Smooth muscle cell (in vitro differentiated cells): ENCODE data around the gene OR5AU1. TPM values are rescaled to one million over a fixed set of nuclear protein-coding genes. Genes with fewer than 3 reads are reported as not detected.

ENCODE experiments used
- DNase-seq: peaks from one replicate; lab custom pipeline; 2025; ENCODE audit not compliant: unreplicated experiment; lab: John Stamatoyannopoulos, UW
- H2AFZ ChIP-seq: fragments of 200-600 bp; sonication (generic); 2 replicates; pipeline ENCODE4 v1.6.0; 2016; ENCODE audit warnings: antibody characterized with exemption, low read depth, mild to moderate bottlenecking
- H3F3A ChIP-seq: fragments of 200-600 bp; sonication (generic); 2 replicates; pipeline ENCODE4 v1.6.0; 2017; ENCODE audit warnings: antibody characterized with exemption, low read depth
- H3K27ac ChIP-seq: fragments of 200-600 bp; sonication (generic); 2 replicates; pipeline ENCODE4 v1.5.1; 2016; ENCODE audit warnings: low read depth, mild to moderate bottlenecking
- H3K27me3 ChIP-seq: fragments of 200-600 bp; sonication (generic); 2 replicates; pipeline ENCODE4 v1.6.1; 2016; ENCODE audit warnings: low read depth, mild to moderate bottlenecking
- H3K36me3 ChIP-seq: fragments of 200-600 bp; sonication (generic); 2 replicates; pipeline ENCODE4 v1.5.1; 2016; ENCODE audit warnings: low read depth
- H3K4me1 ChIP-seq: fragments of 200-600 bp; sonication (generic); 2 replicates; pipeline ENCODE4 v1.5.1; 2016; ENCODE audit warnings: low read depth
- H3K4me2 ChIP-seq: fragments of 200-600 bp; sonication (generic); 2 replicates; pipeline ENCODE4 v1.6.0; 2016; ENCODE audit warnings: mild to moderate bottlenecking
- H3K4me3 ChIP-seq: fragments of 200-600 bp; sonication (generic); 2 replicates; pipeline ENCODE4 v1.5.1; 2016; ENCODE audit warnings: mild to moderate bottlenecking
- H3K79me2 ChIP-seq: fragments of 200-600 bp; sonication (generic); 2 replicates; pipeline ENCODE4 v1.6.0; 2016; ENCODE audit warnings: low read depth, mild to moderate bottlenecking
- H3K9ac ChIP-seq: fragments of 200-600 bp; sonication (generic); 2 replicates; pipeline ENCODE4 v1.6.0; 2016; ENCODE audit warnings: low read depth
- H3K9me3 ChIP-seq: fragments of 200-600 bp; sonication (generic); replicated peaks from 2 replicates; pipeline ENCODE4 v1.5.1; 2016; ENCODE audit warnings: low read depth
- H4K20me1 ChIP-seq: fragments of 200-600 bp; sonication (generic); 2 replicates; pipeline ENCODE4 v1.6.0; 2016; ENCODE audit warnings: low read depth
- CTCF ChIP-seq: fragments of 200-600 bp; sonication (generic); IDR thresholded peaks from 2 replicates; pipeline ENCODE4 v1.5.1; 2017; ENCODE audit warnings: borderline replicate concordance, mild to moderate bottlenecking, antibody characterized with exemption; ENCODE audit not compliant: insufficient read depth, poor library complexity, severe bottlenecking
- WGBS: methylation state at CpG from one replicate; pipeline ENCODE4 v1.1.7; 2016; ENCODE audit warnings: low lambda C conversion rate; 5-methylcytosine and 5-hydroxymethylcytosine counted together
- polyA plus RNA-seq: library from polyadenylated mRNA; unstranded; fragments of >200 nt; fragmentation: Nextera tagmentation; extraction: Ambion mirVana; gene quantifications from 2 replicates; pipeline ENCODE4 v1.2.1, GENCODE V29; 2016
- total RNA-seq: library from RNA; depleted of rRNA; stranded (reverse); fragments of >200 nt; gene quantifications from 2 replicates; pipeline ENCODE4 v1.2.3, GENCODE V29; 2014

OR5AU1 gene
- total and polyA plus RNA-seq, 2 experiments from 2014 or later = not detected

GRCh38 chr14:21108791-21109190 lies 47.1 kb downstream of the OR5AU1 start:
- Histone ChIP-seq H2AFZ (no peak overlapping the region), H3K27me3 (no peaks in the 10 kb centered on the region), H3K36me3 (no peaks in the 10 kb centered on the region), H4K20me1 (no peaks in the 10 kb centered on the region), H3F3A (peaks cover 9% of the 10 kb centered on the region), H3K27ac (no peak overlapping the region), H3K4me2 (no peak overlapping the region), H3K4me3 (no peak overlapping the region), H3K9me3 (no peaks in the 10 kb centered on the region), H3K4me1 (peaks cover 16% of the 10 kb centered on the region), H3K9ac (no peak overlapping the region), H3K79me2 (no peaks in the 10 kb centered on the region)
- DNase-seq = no peak
- no peak for TF ChIP-seq CTCF
- 100% methylated on average over 4 of the region's 4 CpGs for WGBS

GRCh38 chr14:21107283-21107800 lies 48.5 kb downstream of the OR5AU1 start:
- no peaks in the 10 kb centered on the region for H3K79me2 ChIP-seq
- H3K9me3 ChIP-seq = no peaks in the 10 kb centered on the region
- no peaks in the 10 kb centered on the region for H3K27me3 ChIP-seq
- DNase-seq = no peak
- H2AFZ ChIP-seq = peak overlapping the region; percentile 84
- no peak overlapping the region for H3K4me2 ChIP-seq
- no peak overlapping the region for H3K9ac ChIP-seq
- WGBS = 67% methylated on average over 5 of the region's 5 CpGs
- H3K27ac ChIP-seq = no peak overlapping the region
- no peaks in the 10 kb centered on the region for H3K36me3 ChIP-seq
- peaks cover 26% of the 10 kb centered on the region for H3K4me1 ChIP-seq
- peaks cover 9% of the 10 kb centered on the region for H3F3A ChIP-seq
- no peak for TF ChIP-seq CTCF
- no peak overlapping the region for H3K4me3 ChIP-seq
- no peaks in the 10 kb centered on the region for H4K20me1 ChIP-seq

GRCh38 chr14:21106498-21107282 lies 49.2 kb downstream of the OR5AU1 start:
- peak overlapping the region; percentile 37 for H3K27ac ChIP-seq
- TF ChIP-seq CTCF = peak; percentile 83
- WGBS = 28% methylated on average over 11 of the region's 11 CpGs
- H3K27me3 ChIP-seq = no peaks in the 10 kb centered on the region
- peaks cover 9% of the 10 kb centered on the region for H3F3A ChIP-seq
- no peak for DNase-seq
- no peaks in the 10 kb centered on the region for H3K36me3 ChIP-seq
- no peaks in the 10 kb centered on the region for H3K79me2 ChIP-seq
- peaks cover 28% of the 10 kb centered on the region for H3K4me1 ChIP-seq
- peak overlapping the region; percentile 19 for H3K4me3 ChIP-seq
- H3K4me2 ChIP-seq = peak overlapping the region; percentile 77
- no peaks in the 10 kb centered on the region for H3K9me3 ChIP-seq
- H2AFZ ChIP-seq = peak overlapping the region; percentile 84
- H3K9ac ChIP-seq = no peak overlapping the region
- no peaks in the 10 kb centered on the region for H4K20me1 ChIP-seq

GRCh38 chr14:21106176-21106497 lies 49.7 kb downstream of the OR5AU1 start:
- Histone ChIP-seq H3K27me3 (no peaks in the 10 kb centered on the region), H3F3A (peaks cover 9% of the 10 kb centered on the region), H3K4me3 (no peak overlapping the region), H3K27ac (no peak overlapping the region), H3K36me3 (no peaks in the 10 kb centered on the region), H3K4me1 (peaks cover 28% of the 10 kb centered on the region), H3K9ac (no peak overlapping the region), H3K4me2 (peak overlapping the region; percentile 77), H3K9me3 (no peaks in the 10 kb centered on the region), H4K20me1 (no peaks in the 10 kb centered on the region), H2AFZ (peak overlapping the region; percentile 84), H3K79me2 (no peaks in the 10 kb centered on the region)
- 63% methylated on average over 4 of the region's 4 CpGs for WGBS
- no peak for DNase-seq
- no peak for TF ChIP-seq CTCF
